IPS-NIHi11 (cell line): Measurements from ENCODE around the gene CLDND1.

Source experiments
- DNase-seq: peaks from one replicate; pipeline ENCODE4 v3.0.0; 2012; ENCODE audit warnings: mixed read lengths, low spot score

The CLDND1 gene

GRCh38 chr3:98514948-98515347 lies 7.8 kb downstream of the CLDND1 start:
- no peak for DNase-seq

DNA sequence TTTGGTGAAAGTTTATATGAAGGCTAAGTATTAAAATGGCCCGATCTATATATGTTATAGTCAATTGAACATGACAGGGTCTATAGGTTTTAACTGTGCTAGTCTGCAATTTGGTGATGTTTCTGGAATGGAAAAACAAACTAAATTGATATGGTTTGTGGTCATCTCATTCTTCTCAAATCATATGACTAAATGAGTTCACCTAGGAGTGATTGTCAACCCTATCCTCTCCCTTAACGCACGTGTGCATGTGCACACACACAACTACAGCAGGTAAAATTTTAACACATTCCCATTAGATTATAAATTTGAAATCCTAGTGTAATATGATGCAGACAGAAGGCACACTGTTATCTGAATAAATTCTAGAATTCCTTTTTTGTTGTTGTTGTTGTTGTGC lies 9.0 kb downstream of the CLDND1 start:
- no peak for DNase-seq

DNA sequence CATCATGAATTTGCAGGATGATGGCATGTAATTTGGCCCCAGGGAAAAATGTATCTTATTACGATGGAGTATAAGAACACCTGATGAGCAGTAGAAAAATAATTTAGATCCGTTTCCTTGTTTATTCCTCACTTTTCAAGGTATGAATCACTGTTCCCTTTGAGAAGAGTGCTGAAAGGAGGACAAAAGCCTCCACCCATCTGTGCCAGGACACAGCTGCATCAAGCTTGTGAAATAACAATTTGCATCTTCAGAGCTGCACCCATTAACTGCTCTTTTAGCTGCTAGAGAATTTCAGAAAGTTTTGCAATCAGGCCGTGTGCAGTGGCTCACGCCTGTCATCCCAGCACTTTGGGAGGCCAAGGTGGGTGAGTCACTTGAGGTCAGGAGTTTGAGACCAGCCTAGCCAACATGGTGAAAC lies 9.6 kb downstream of the CLDND1 start:
- no peak for DNase-seq

GRCh38 chr3:98512576-98512975 lies 10.1 kb downstream of the CLDND1 start:
- no peak for DNase-seq

GRCh38 chr3:98508582-98508981 lies 14.1 kb downstream of the CLDND1 start:
- DNase-seq = no peak

GRCh38 chr3:98504539-98504938 lies 18.2 kb downstream of the CLDND1 start:
- DNase-seq = no peak

DNA sequence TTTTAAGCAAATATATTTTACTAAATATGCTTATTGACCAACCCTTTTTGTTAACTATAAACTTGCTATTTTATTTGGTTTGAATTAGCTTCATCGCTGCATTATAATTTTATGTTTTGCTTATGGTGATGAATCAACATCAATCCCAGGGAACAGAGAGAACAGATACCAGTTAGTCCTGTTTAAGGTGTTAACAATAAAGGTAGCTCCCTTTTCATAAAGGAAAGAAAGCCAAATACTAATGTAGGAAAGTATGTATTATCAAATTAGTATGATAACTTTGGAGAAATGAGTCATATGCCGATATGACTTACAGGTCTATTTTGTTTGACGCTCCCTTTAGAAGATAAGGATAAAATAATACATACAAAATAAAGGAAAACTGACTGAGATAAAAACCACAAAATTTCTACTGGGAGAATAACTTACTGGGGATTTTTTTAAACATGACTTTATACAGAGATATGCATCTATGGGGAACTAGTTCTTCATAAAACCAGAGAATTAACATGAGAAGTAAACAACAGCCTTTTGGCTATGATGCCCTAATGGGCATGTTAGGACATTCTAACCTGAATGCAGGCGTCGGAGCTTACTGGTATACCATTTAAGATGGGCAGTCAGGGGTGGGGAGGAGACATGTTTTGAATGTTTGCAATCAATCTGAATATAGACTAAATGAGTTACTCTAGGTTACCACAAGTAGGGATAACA lies 20.7 kb downstream of the CLDND1 start:
- no peak for DNase-seq

GRCh38 chr3:98501270-98501669 lies 21.4 kb downstream of the CLDND1 start:
- no peak for DNase-seq

DNA sequence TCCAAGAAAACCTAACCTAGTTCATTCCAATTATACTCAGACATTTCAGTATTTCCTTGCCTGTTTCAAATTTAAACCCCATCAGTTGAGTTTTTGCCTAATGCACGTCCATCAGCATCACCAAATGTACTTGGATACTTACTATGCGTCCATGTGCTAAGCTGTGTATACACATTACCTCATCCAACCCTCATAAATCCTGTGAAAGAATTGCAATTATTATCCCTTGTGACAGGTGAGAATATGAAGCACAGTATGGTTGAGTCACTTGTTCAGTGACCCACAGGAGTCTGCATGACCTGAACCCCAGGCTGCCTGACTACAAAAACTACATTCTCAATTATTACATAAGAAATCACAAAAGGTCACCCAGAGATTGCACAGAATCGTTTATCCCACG lies 22.7 kb downstream of the CLDND1 start:
- DNase-seq = no peak

GRCh38 chr3:98497381-98497780 lies 25.3 kb downstream of the CLDND1 start, which contains the start of gene OR5K2:
Gene OR5K2 (plus strand): TSS chr3:98497681. CDS start chr3:98497681, 0 bp downstream.
- no peak for DNase-seq

GRCh38 chr3:98483626-98484025 lies 39.1 kb downstream of the CLDND1 start:
- DNase-seq = no peak

- no peak for DNase-seq
Measured at GRCh38 chr3:98482717-98483482, 39.8 kb downstream of the CLDND1 start.
